GM21526 (cell line): ENCODE results near the gene MRPL57.
"Not testable (repeated sequence)": the region's sequence is repeated elsewhere in the genome, so short reads cannot be mapped to it uniquely, and the experiment has no call there.

ENCODE experiments used
- ATAC-seq: cut with Tn5 transposase; IDR thresholded peaks from one replicate; pipeline ENCODE4 v1.9.1; 2021; ENCODE audit warnings: moderate library complexity; ENCODE audit not compliant: unreplicated experiment, low FRiP score

MRPL57 gene

DNA sequence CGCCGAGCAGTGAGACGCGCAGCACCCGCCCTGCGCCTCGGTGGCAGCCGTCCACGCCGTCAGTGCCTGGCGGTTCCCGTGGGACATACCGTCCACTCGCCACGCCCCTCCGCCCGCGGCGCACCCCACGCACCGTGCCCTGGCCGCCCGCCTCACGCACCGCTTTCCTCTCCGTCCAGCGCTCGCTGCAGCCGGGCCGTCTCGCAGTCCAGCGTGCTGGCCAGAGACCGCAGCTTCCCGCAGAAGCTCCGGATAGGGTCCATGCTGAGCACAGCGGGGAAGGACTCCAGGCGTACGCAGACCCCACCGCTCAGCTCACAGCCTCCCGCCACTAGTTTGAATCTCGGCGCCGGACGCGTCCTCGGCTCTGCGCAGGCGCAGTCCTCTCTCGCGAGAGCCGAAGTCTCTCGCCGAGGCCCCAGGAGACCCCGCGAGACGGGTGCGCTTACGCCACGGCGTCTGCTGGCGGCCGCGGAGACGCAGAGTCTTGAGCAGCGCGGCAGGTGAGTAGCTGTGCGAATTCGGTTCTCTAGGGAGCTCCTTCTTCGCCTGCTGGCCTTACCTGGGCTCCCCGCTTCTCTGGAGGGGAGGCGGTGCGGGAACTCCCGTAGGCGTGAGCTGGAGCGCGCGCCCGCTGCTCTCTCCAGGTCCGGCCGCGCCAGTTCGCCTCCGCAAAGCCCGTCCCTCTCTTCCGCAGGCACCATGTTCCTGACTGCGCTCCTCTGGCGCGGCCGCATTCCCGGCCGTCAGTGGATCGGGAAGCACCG lies at the start of gene MRPL57, which contains the start of gene SKA3:
Gene MRPL57, plus strand, starts transcription at position 444 of the 767 bp plus-strand sequence. Its CDS starts 259 bp downstream, at position 703.
Gene SKA3, minus strand, starts transcription at position 338 of the 767 bp plus-strand sequence. Its CDS starts 75 bp downstream, at position 263.
- ATAC-seq = peak; percentile 91

GRCh38 chr13:21130116-21130515 lies 46.3 kb upstream of the MRPL57 start:
- ATAC-seq = no peak

GRCh38 chr13:21133077-21133476 lies 43.4 kb upstream of the MRPL57 start:
- ATAC-seq = no peak

DNA sequence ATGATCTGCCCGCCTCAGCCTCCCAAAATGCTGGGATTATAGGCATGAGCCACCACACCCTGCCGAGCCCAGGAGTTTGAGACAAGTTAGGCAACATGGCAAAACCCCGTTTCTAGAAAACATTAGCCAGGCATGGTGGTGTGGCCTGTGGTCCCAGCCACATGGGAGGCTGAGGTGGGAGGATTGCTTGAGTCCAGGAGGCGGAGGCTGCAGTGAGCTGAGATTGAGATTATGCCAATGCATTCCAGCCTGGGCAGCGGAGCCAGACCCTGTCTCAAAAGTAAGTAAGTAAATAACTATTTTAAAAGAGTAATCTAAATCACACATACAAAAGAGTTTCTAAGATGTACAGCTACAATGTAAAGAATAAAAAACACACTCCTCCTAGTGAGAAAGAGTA lies 42.0 kb upstream of the MRPL57 start:
- ATAC-seq = no peak

GRCh38 chr13:21135833-21136232 lies 40.6 kb upstream of the MRPL57 start:
- ATAC-seq = not testable (repeated sequence)

- ATAC-seq = no peak
Measured at GRCh38 chr13:21137696-21138095, 38.8 kb upstream of the MRPL57 start.

GRCh38 chr13:21138561-21138960 lies 37.9 kb upstream of the MRPL57 start:
- ATAC-seq = no peak

DNA sequence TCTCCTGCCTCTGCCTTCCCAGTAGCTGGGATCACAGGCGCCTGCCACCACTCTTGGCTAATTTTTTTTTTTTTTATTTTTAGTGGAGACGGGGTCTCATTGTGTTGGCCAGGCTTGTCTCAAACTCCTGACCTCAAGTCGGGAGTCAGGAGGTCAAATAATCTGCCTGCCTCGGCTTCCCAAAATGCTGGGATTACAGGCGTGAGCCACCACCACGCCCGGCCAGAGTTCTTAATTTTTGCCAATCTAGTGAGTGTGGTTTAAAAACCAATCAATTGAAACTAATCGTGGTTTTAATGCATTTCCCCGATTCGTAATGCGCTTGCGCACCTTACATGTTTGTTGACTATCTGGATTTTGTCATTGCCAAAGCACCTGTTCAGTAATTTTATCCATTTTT lies 37.1 kb upstream of the MRPL57 start:
- ATAC-seq = no peak

DNA sequence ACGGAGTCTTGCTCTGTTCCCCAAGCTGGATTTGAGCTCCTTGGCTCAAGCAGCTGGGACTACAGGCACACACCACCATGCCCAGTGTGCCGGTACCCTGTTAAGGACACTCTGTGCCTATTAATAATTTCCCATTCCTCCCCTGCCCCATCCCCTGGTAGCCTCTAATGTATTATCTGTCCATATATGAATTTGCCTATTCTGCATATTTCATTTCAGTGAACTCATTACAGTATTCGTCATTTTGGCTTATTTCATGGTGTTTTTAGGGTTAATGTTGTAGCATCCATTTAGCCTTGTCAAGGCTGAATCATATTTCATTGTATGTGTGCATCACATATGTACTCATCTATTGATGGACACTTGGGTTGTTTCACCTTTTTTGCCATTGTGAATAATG lies 33.7 kb upstream of the MRPL57 start:
- ATAC-seq = no peak

GRCh38 chr13:21147827-21148226 lies 28.6 kb upstream of the MRPL57 start:
- ATAC-seq = no peak

GRCh38 chr13:21148557-21149258 lies 27.8 kb upstream of the MRPL57 start:
- ATAC-seq = no peak

GRCh38 chr13:21149568-21149967 lies 26.9 kb upstream of the MRPL57 start:
- no peak for ATAC-seq

DNA sequence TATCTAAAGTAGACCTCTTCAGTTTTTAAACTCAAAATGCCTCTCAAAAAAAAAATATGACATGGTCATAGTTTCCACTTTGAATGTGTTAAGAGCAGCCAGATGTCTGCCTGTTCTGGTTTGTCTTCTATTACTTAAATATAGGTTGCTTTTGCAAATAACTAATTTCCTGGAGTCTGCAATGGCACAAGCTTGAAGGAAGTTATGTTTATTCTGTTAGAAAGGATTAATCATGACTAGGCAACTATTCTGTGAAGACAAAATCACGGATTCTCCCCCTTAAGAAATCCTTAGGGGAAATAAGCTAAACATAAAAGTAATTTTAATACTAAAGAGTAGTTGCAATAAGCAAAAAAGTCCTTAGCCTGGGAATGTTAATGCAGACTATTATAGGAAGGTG lies 26.4 kb upstream of the MRPL57 start:
- ATAC-seq = no peak

DNA sequence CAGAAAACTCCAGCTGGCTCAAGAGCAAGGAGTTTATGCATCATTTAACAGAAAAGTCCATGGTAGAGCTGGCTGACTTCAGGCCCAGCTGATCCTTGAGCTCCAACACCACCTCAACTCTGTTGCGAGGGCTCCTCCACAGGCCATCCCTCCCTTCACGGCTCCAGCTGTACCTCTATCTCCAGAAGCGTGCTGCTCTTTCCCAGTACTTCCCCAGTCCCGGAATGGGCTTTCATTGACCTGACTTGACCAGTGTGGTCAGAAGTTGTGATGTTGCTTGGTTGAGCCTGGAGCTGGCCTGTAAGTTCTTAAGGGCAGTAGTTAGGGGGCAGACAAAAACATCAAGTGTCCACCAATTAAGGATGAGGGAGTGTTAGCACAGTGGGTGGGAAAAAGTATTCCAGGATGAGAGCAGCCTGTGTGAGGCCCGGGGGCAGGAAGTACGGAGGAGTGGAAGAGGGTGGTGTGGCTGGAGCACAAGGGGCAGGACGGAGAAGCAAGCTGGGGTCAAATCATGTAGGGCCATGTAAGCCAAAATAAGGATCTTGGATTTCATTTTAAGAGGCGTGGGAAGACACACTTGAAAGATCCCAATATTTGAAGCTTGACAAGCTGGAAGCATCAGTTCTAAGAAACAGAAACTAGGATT lies 24.1 kb upstream of the MRPL57 start:
- ATAC-seq = no peak

DNA sequence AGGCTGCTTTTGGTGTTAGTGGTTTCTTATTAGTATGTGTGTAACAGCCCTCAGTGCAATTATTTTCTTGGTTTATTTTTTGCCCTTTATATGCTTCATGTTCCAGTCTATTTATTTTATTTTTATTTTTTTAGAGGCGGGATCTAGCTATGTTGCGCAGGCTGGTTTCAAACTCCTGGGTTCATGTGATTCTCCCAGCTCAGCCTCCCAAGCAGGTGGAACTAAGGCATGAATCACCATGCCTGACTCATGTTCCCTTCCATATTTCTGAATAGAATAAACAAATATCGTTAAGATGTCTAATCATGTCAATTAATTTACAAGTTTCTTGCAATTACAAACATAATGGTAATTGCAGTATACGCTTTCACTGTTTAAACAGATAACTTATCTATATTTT lies 11.8 kb upstream of the MRPL57 start:
- no peak for ATAC-seq

- not testable (repeated sequence) for ATAC-seq
Measured at GRCh38 chr13:21165606-21166005, 10.9 kb upstream of the MRPL57 start.

DNA sequence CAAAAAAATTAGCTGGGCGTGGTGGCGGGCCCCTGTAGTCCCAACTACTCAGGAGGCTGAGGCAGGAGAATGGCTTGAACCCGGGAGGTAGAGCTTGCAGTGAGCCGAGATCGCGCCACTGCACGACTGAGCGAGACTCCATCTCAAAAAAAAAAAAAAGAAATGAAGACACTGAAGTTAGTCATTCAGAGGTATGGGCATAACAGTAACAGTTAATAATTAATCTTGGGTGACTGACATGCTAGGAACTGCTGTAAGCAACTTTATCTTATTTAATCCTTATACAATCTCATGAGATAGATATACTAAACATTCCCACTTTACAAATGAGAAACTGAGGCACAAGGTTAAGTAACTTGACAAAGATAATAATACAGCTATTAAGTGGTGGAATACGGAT lies 5.0 kb upstream of the MRPL57 start:
- no peak for ATAC-seq

- not testable (repeated sequence) for ATAC-seq
Measured at GRCh38 chr13:21173767-21174166, 2.7 kb upstream of the MRPL57 start.

DNA sequence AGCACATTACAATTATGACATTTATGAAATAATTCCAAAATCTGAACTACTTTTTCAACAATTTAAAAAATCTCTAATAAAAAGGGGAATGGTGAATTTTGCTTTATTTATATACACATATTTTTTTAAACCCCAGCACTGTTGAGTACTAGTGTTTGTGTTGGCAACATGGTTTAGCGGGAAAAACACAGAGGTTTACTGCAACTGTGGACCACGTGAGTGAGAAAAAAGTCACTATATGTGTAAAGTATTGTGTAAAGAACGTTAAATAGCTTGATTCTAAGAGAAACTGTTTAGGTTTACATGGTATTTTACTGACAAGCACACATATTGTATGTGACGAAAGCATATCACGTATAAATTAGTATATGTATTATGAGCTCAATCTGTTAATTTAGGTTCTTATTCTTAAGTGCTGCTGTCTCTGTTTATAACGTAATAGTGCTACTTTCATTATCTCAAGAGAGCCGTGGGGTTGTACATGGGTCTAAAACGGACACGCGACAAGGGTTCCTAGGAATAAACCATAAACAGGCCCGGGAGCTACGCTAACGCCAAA lies 723 bp upstream of the MRPL57 start:
- ATAC-seq = no peak

- peak; percentile 23 for ATAC-seq
Measured at GRCh38 chr13:21176982-21177284, 475 bp downstream of the MRPL57 start.

DNA sequence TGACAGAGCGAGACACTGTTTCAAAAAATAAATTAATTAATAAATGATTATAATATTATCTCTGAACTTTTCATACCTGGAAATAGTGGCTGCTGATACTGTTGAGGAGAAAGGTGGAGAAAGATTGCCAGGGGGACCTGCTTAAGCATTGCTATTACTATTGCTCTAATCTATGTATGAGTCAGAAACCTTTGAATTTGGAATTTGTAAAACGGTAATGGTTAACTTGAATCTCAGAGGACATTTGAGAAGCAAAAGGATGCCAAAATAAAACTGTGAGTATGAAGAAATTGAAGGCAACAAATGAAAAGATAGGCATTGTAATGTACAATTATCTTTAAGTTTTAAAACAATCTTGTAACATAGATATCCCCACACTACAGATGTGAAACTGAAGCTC lies 5.2 kb downstream of the MRPL57 start:
- ATAC-seq = no peak
